H9 (cell line): ENCODE measurements around the gene SOCS4. TPM values are rescaled to one million over a fixed set of nuclear protein-coding genes. Genes with fewer than 3 reads are reported as not detected.

ENCODE experiments used
- DNase-seq: peaks from one replicate; pipeline ENCODE4 v3.0.0-alpha.2; 2017
- H2AFZ ChIP-seq: one replicate; pipeline ENCODE4 v1.6.1; 2013; ENCODE audit warnings: mild to moderate bottlenecking, low read length, control low read depth, moderate library complexity
- H2AK5ac ChIP-seq: 2 replicates; pipeline ENCODE4 v1.6.1; 2013; ENCODE audit warnings: low read length, control low read depth, mixed read lengths; ENCODE audit not compliant: insufficient read length
- H2BK120ac ChIP-seq: one replicate; pipeline ENCODE4 v1.6.1; 2013; ENCODE audit warnings: low read depth, mild to moderate bottlenecking, low read length, control low read depth, inconsistent platforms; ENCODE audit not compliant: poor library complexity, severe bottlenecking
- H2BK12ac ChIP-seq: 2 replicates; pipeline ENCODE4 v1.6.1; 2013; ENCODE audit warnings: low read length, control low read depth, mixed read lengths, low read depth; ENCODE audit not compliant: insufficient read length
- H2BK15ac ChIP-seq: 2 replicates; pipeline ENCODE4 v1.6.1; 2013; ENCODE audit warnings: low read depth, low read length, control low read depth
- H2BK20ac ChIP-seq: one replicate; pipeline ENCODE4 v1.6.1; 2013; ENCODE audit warnings: low read depth, mild to moderate bottlenecking, low read length, control low read depth, inconsistent platforms; ENCODE audit not compliant: poor library complexity, severe bottlenecking
- H2BK5ac ChIP-seq: 2 replicates; pipeline ENCODE4 v1.6.1; 2013; ENCODE audit warnings: low read length, control low read depth, mixed read lengths; ENCODE audit not compliant: insufficient read length
- H3K14ac ChIP-seq: 2 replicates; pipeline ENCODE4 v1.6.1; 2013; ENCODE audit warnings: low read length, control low read depth; ENCODE audit not compliant: insufficient read depth
- H3K18ac ChIP-seq: 2 replicates; pipeline ENCODE4 v1.6.1; 2013; ENCODE audit warnings: low read depth, mild to moderate bottlenecking, mixed read lengths, low read length, control low read depth; ENCODE audit not compliant: insufficient read length
- H3K23ac ChIP-seq: 2 replicates; pipeline ENCODE4 v1.6.1; 2013; ENCODE audit warnings: low read length, control low read depth, mixed read lengths, low read depth; ENCODE audit not compliant: insufficient read length
- H3K23me2 ChIP-seq: 2 replicates; pipeline ENCODE4 v1.6.1; 2013; ENCODE audit warnings: low read depth, mild to moderate bottlenecking, mixed read lengths, low read length, control low read depth; ENCODE audit not compliant: insufficient read length, poor library complexity, severe bottlenecking
- H3K27ac ChIP-seq: 2 replicates; pipeline ENCODE4 v1.5.1; 2013; ENCODE audit warnings: low read length, control low read depth, mixed read lengths, low read depth; ENCODE audit not compliant: insufficient read length
- H3K27me3 ChIP-seq: 2 replicates; pipeline ENCODE4 v1.6.1; 2013; ENCODE audit warnings: low read length, control low read depth, inconsistent platforms; ENCODE audit not compliant: insufficient read depth
- H3K4ac ChIP-seq: 2 replicates; pipeline ENCODE4 v1.6.1; 2013; ENCODE audit warnings: low read depth, mild to moderate bottlenecking, control low read depth, inconsistent platforms, low read length, moderate library complexity
- H3K4me1 ChIP-seq: 2 replicates; pipeline ENCODE4 v1.6.1; 2013; ENCODE audit warnings: low read length, control low read depth, inconsistent platforms; ENCODE audit not compliant: insufficient read depth
- H3K4me2 ChIP-seq: 2 replicates; pipeline ENCODE4 v1.6.1; 2013; ENCODE audit warnings: low read length, control low read depth, mixed read lengths; ENCODE audit not compliant: insufficient read length, insufficient read depth
- H3K56ac ChIP-seq: 2 replicates; pipeline ENCODE4 v1.6.1; 2013; ENCODE audit warnings: low read depth, mild to moderate bottlenecking, mixed read lengths, low read length, control low read depth; ENCODE audit not compliant: insufficient read length
- H3K79me1 ChIP-seq: 2 replicates; pipeline ENCODE4 v1.6.1; 2013; ENCODE audit warnings: low read depth, mild to moderate bottlenecking, moderate library complexity, low read length, control low read depth, inconsistent platforms; ENCODE audit not compliant: insufficient read depth, poor library complexity, severe bottlenecking
- H3K79me2 ChIP-seq: 2 replicates; pipeline ENCODE4 v1.6.1; 2013; ENCODE audit warnings: low read length, control low read depth, inconsistent platforms; ENCODE audit not compliant: insufficient read depth
- H3K9ac ChIP-seq: 2 replicates; pipeline ENCODE4 v1.6.1; 2013; ENCODE audit warnings: low read length, control low read depth, mixed read lengths; ENCODE audit not compliant: insufficient read length; ENCODE audit errors: extremely low read depth
- H3K9me3 ChIP-seq: one replicate; pipeline ENCODE4 v1.6.1; 2013; ENCODE audit warnings: low read depth, low read length, inconsistent platforms; ENCODE audit not compliant: control insufficient read depth
- H3T11ph ChIP-seq: one replicate; pipeline ENCODE4 v1.6.1; 2013; ENCODE audit warnings: mild to moderate bottlenecking, low read length, control low read depth, inconsistent platforms
- H4K20me1 ChIP-seq: one replicate; pipeline ENCODE4 v1.6.1; 2013; ENCODE audit not compliant: control insufficient read depth, insufficient read length, insufficient read depth
- H4K5ac ChIP-seq: 2 replicates; pipeline ENCODE4 v1.6.1; 2013; ENCODE audit warnings: low read depth, mild to moderate bottlenecking, mixed read lengths, low read length, control low read depth; ENCODE audit not compliant: insufficient read length
- H4K8ac ChIP-seq: replicated peaks from 2 replicates; pipeline ENCODE4 v1.6.1; 2013; ENCODE audit warnings: low read length, control low read depth, mixed read lengths, low read depth; ENCODE audit not compliant: insufficient read length
- H4K91ac ChIP-seq: 2 replicates; pipeline ENCODE4 v1.6.1; 2013; ENCODE audit warnings: low read depth, mild to moderate bottlenecking, moderate library complexity, mixed read lengths, low read length, control low read depth; ENCODE audit not compliant: insufficient read length
- H3K27ac Mint-ChIP-seq, 3 experiments: 2 replicates in 2 of 3; 3 replicates in 1 of 3; pipeline ENCODE4 v1.8.0; 2020 to 2021; ENCODE audit warnings: mixed read lengths in 3 of 3, mild to moderate bottlenecking in 1 of 3, moderate library complexity in 1 of 3
- H3K27me3 Mint-ChIP-seq: 2 replicates; pipeline ENCODE4 v1.8.0; 2021; ENCODE audit warnings: low read depth, mild to moderate bottlenecking, moderate library complexity, mixed read lengths
- H3K36me3 Mint-ChIP-seq, 3 experiments: 2 replicates in 2 of 3; 3 replicates in 1 of 3; pipeline ENCODE4 v1.8.0; 2020 to 2021; ENCODE audit warnings: low read depth in 3 of 3, mixed read lengths in 3 of 3; ENCODE audit not compliant: insufficient read depth in 1 of 3
- H3K4me1 Mint-ChIP-seq, 2 experiments: 2 replicates each; pipeline ENCODE4 v1.8.0; 2020; ENCODE audit warnings: mixed read lengths in 2 of 2
- H3K4me3 Mint-ChIP-seq, 2 experiments: 2 replicates in 1 of 2; 3 replicates in 1 of 2; pipeline ENCODE4 v1.8.0; 2020 to 2021; ENCODE audit warnings: mild to moderate bottlenecking in 2 of 2, mixed read lengths in 2 of 2, moderate library complexity in 1 of 2
- H3K9me3 Mint-ChIP-seq, 2 experiments: 2 replicates in 1 of 2; 3 replicates in 1 of 2; pipeline ENCODE4 v1.8.0; 2020; ENCODE audit warnings: mild to moderate bottlenecking in 2 of 2, mixed read lengths in 2 of 2, moderate library complexity in 1 of 2
- CTCF ChIP-seq: fragments of 200-600 bp; sonication (generic); conservative IDR thresholded peaks from 3 replicates; pipeline ENCODE4 v1.8.0; 2021; ENCODE audit warnings: antibody characterized with exemption, mild to moderate bottlenecking
- total RNA-seq: library from RNA; stranded (reverse); gene quantifications from 2 replicates; pipeline ENCODE4 v1.2.1, GENCODE V29; 2021

SOCS4 gene
- total RNA-seq, 1 experiment from 2014 or later = 38.5 TPM

- H2BK12ac ChIP-seq = no peak overlapping the region
- H2BK15ac ChIP-seq = no peak overlapping the region
- no peak overlapping the region for H2BK5ac ChIP-seq
- H2AFZ ChIP-seq = no peak overlapping the region
- H3K4me1 ChIP-seq = no peaks in the 10 kb centered on the region
- no peak overlapping the region for H3K56ac ChIP-seq
- no peak overlapping the region for H3K14ac ChIP-seq
- no peak for DNase-seq
- Mint-ChIP-seq H3K36me3 (peaks cover 15 to 35% (median 18%) of the 10 kb centered on the region in 3 experiments; a peak in 6 of 7 replicates), H3K27ac (no peak overlapping the region), H3K4me1 (peaks cover 7 to 9% of the 10 kb centered on the region in 2 experiments), H3K27me3 (peaks cover 12% of the 10 kb centered on the region), H3K9me3 (no peaks in the 10 kb centered on the region), H3K4me3 (no peak overlapping the region)
- no peaks in the 10 kb centered on the region for H3K9me3 ChIP-seq
- H2AK5ac ChIP-seq = no peak overlapping the region
- no peak overlapping the region for H2BK120ac ChIP-seq
- no peak overlapping the region for H3K4me2 ChIP-seq
- no peaks in the 10 kb centered on the region for H4K20me1 ChIP-seq
- no peak overlapping the region for H3K9ac ChIP-seq
- no peak for TF ChIP-seq CTCF
- H3K79me2 ChIP-seq = no peaks in the 10 kb centered on the region
- peaks cover 3% of the 10 kb centered on the region for H3K79me1 ChIP-seq
- no peak overlapping the region for H3K18ac ChIP-seq
- H3K23me2 ChIP-seq = no peaks in the 10 kb centered on the region
- no peak overlapping the region for H4K5ac ChIP-seq
- H4K91ac ChIP-seq = no peak overlapping the region
- no peaks in the 10 kb centered on the region for H3K27me3 ChIP-seq
- no peak overlapping the region for H3K23ac ChIP-seq
- H4K8ac ChIP-seq = no peak overlapping the region
- no peak overlapping the region for H3K27ac ChIP-seq
- no peak overlapping the region for H3T11ph ChIP-seq
- H2BK20ac ChIP-seq = no peak overlapping the region
- no peak overlapping the region for H3K4ac ChIP-seq
These were observed 18.1 kb downstream of the SOCS4 start for GRCh38 chr14:55045087-55045486.
